ENCODE results near the gene INPP5A.
A peak's percentile ranks its signal among the peaks of the same experiment; 100 is the strongest.
"Not testable (repeated sequence)": the region's sequence is repeated elsewhere in the genome, so short reads cannot be mapped to it uniquely, and the experiment has no call there.

Gene INPP5A

DNA sequence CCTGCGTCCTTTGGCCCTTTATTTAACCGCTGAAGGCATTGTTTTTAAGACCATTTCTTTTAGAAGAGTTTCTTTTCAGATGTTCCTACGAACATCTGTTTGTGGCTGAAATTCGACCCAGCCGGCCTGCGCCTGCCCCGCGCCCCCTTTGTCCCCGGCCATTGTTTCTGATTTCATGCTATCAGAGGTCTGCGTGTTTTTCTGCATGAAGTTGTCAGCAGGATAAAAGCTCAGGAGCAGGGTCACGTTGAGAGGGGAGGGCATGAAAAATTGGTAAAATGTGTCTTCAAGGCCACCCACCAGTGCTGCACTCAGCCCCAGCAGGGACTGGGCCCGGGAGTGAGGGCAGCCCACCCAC is 205.2 kb downstream of the INPP5A start:
- DNase-seq (ENCODE audit: low spot score), result no peak

DNA sequence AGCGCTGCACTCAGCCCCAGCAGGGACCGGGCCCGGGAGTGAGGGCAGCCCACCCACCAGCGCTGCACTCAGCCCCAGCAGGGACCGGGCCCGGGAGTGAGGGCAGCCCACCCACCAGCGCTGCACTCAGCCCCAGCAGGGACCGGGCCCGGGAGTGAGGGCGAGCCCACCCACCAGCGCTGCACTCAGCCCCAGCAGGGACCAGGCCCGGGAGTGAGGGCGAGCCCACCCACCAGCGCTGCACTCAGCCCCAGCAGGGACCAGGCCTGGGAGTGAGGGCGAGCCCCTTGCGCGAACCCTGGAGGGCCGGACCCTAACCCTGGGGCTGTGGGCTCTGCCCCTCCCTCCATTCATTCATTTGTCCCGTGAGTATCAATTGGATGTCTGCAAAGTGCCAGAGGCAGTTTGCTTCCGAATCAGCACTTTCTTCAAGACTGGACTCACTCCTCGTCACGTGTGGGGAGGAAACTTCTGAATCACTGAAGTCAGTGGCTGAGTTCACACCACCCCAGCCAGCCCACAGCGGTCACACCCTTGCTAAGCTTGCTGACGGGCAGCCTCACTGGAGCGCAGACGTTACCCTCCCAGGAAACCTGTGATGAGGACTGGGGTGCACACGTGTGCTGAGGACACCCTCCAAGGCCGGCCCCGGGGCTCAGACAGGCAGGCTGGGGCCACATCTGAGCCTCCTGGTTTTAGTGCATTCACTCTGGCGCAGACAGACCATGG is 205.8 kb downstream of the INPP5A start:
- DNase-seq (ENCODE audit: low spot score), result not testable (repeated sequence)

DNA sequence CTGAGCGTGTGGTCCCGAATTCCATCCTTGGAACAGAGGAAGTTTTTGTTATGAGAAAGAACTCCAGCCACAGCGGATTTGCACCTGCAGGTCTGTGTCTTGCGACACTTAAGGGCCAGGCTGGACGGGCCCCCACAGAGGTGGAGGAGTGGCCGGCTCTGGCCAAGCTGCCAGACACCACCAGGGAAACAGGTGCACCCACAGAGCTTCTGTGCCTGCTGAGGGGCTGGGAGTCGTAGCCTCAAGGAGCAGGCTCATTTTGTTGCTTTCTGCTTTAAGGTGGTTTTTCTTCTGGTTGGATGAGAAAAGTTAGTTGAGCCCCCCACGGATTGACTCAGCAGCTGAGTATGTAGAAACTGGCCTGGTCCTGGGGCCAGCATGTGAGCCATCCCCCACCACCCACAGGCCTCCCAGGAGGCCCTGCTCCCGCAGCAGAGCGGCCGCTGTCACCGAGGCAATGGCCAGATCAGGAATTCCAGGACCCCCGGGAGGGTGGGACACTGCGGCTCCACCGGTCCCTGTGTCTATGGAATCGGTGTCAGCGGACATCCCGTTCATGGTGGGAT is 206.4 kb downstream of the INPP5A start:
- DNase-seq (ENCODE audit: low spot score), result no peak

- DNase-seq (ENCODE audit: low spot score), result no peak
These were observed 207.3 kb downstream of the INPP5A start for GRCh38 chr10:132744839-132745238.

DNA sequence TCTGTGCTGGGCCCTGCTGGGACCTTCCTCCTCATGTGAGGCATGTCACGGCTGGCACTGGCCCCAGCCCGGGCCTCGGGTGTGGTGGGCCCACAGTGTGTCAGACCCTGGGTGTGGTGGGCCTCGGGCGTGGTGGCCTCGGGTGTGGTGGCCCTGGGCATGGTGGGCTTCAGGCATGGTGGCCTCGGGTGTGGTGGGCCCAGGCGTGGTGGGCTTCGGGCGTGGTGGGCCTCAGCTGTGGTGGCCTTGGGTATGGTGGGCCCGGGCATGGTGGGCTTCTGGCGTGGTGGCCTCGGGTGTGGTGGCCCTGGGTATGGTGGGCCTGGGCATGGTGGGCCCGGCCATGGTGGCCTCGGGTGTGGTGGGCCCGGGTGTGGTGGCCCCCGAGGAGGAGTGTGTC is 207.9 kb downstream of the INPP5A start:
- DNase-seq (ENCODE audit: low spot score), result no peak

DNA sequence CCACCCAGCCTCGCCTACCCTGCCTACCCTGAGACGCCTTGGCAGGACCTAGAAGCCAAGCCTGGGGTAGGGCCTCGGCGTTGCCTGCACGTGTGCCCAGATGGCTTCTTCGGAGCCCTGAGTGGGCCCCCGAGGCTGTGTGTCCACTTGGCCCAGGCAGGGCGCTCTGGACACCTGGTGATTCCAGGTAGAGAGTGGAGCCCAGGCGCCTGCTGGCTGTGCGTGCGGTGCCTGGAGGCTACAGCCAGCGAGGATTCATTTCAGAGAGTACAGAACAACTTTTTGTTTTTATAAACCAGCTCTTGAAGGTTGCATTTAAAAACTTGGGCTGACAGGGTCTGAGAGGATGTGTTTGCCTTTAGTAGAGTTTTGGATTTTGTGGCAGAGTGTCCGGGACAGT is 208.4 kb downstream of the INPP5A start:
- DNase-seq (ENCODE audit: low spot score), result no peak

DNA sequence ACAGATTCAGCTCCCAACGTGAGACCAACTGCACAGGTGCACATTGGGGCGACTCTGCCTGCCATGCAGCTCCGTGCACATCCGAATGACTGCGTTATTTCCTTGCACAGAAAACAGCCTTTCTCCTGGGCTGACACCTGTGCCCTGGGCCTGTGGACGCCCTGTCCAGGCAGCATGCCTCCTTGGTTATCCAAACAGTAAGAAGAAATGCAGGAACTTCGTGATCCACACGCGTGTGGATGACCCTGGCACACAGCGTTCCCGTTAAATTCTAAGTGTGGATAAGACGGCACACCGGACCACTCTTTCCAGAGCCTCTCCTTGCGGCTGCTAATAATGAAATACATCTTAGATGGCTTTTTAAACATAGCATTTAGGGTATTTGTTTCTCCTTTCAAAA is 208.8 kb downstream of the INPP5A start:
- DNase-seq (ENCODE audit: low spot score), result no peak

DNA sequence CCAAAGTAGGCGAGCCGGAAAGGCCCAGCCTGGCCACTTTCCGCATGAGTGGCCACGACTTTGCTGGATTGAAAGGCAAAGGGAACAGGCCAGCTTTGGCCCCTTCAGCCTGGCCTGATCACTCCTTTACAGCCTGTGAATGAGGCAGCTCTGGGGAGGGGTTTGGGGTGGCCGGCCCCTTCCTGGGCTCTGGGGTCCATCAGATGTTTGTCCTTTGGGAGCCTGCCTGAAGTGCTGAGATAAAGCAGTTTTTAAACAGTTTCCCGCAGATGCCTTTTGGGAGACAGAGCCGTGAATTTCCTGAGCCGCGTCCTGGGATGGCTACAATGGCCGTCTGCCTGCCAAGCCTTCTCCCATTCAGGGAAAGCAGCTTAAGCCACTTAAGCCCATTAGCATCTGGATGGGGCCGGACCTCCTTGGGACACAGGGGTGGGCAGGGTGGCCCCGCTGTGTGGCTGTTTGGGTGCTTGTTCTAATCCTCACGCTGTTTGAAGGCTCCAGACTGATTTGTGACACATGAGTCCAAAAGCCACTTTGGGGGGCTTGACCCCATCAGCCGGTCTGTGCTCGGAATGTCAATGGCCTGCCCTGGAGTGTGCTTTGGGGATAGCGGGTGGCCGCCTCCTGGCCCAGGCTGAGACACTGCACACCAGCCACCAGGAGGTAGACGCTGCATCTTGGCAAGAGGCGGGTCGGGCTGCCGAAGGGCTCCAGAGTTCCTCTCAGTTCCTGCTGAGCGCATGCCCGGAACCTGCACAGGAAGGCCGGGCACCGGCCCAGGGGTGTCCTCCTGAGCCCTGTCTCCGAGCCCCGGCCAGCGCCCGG is 209.4 kb downstream of the INPP5A start:
- DNase-seq (ENCODE audit: low spot score), result no peak

DNA sequence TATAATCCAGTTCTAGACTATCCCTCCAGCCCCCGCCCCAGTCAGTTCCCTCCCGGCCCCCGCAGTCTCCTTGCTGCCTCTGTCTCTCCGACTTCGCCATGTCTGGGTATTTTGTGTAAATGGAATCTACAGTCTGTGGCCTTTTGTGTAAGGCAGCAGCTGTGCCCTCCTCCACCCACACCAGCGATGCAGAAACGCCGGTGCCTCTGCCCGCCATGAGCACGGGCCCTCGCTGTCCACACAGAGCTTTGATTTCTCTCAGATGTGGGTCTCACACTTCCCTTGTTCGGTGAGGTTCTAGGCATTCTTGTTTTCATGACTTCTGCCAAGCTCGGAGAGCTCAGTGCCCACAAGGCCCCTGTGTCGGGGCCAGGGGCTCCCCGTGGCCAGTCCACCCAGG is 210.5 kb downstream of the INPP5A start:
- no peak for DNase-seq (ENCODE audit: low spot score)

DNA sequence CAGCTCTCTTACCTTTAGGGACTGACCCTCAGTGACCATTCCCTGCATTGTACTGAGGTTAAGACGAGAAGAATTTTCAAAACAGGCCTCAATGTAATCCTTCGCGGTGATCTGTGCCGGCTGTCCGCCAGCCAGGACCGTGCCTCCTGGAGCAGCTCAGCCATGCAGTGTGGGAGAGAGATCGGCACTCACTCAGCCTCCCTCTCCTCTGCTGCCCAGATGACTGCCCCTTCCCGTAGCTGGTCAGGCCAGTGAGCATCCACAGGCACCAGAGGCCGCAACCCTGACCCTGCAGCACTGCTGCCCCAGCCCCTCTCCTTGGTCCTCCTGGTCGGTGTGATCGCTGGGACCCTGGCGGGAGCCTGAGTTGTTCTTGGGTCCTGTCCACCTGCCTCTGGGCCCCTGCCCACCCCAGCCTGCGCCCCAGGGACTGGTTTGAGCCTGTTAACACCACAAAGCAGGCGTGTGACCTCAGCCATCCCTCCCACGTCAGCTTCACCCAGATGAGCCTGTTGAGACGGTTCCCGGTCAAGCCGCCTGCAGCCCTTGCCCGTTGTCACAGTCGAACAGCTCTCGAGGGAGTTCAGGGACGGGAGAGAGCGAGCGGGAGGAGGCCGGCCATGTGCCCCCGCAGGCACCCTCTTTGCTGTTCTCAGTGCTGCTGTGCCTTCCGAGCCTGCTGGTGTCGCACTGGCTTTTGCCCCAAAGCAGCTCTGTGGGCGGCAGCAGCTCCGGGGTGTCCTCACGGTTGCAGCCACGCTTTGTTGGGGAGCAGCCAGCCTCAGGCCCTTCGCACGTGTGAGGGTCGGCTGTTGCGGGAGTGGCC is 211.2 kb downstream of the INPP5A start:
- DNase-seq (ENCODE audit: low spot score), result no peak

GRCh38 chr10:132749371-132749795 is 211.8 kb downstream of the INPP5A start:
- DNase-seq (ENCODE audit: low spot score), result no peak

DNA sequence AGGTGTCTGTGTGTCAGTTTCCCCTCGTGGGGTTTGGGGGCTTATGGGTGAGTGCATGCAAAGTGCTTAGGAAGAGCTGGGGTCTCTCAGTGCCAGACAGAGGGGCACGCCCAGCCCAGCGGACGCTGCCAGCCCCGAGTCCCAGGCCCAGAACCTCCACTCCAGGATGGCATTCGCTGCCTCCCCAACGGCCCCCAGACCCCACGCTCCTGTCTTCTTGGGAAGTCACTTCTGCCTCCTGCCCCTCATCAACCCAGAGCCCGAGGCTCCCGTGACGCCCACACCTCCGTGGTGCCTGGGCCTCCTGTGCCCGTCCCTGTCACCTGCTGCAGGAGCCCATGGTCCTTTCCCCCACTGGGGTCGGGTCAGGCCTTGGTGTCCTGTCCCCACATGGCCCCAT is 213.3 kb downstream of the INPP5A start:
- no peak for DNase-seq (ENCODE audit: low spot score)

GRCh38 chr10:132752378-132752777 is 214.8 kb downstream of the INPP5A start:
- DNase-seq (ENCODE audit: low spot score), result no peak

DNA sequence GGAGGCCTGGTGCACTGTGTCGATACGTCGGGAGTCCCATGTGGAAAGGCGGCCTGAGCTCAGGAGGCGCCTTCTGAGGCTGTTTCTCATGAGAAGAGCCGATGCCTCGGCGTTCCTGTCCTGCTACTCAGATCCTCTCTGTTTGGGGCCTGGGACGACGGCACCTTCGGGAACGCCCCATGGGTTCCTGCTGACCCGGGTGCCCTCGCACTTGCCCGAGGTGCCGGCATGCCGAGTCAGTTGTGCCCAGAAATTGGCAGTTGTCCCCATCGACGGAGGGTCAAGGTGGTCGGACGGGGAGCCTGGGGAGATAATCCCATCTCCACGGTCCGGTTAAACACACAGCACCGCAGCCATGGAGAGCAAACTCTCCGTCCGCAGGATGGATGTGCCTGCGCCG is 215.4 kb downstream of the INPP5A start:
- DNase-seq (ENCODE audit: low spot score), result no peak

GRCh38 chr10:132753596-132753995 is 216.0 kb downstream of the INPP5A start:
- no peak for DNase-seq (ENCODE audit: low spot score)

DNA sequence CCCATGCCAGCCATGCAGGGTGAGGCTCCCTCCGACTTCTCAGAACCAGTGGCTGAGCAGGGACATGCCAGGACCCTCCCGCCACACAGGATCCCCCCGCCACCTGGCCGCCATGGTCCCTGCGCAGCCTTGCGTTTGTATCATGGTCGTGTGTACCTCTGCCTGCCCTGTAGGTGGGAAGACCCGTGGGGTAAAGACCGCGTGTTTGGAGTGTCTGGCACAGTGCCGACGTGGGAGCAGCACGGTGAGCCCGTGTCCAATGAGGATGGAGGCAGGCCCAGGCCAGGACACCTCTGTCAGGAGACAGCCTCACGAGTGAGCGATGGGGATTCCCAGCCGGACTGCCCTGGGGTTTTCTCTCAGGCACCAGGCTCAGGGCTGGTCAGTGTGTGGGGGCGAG is 216.5 kb downstream of the INPP5A start:
- no peak for DNase-seq (ENCODE audit: low spot score)

- no peak for DNase-seq (ENCODE audit: low spot score)
These were observed 217.7 kb downstream of the INPP5A start for GRCh38 chr10:132755166-132755711.

DNA sequence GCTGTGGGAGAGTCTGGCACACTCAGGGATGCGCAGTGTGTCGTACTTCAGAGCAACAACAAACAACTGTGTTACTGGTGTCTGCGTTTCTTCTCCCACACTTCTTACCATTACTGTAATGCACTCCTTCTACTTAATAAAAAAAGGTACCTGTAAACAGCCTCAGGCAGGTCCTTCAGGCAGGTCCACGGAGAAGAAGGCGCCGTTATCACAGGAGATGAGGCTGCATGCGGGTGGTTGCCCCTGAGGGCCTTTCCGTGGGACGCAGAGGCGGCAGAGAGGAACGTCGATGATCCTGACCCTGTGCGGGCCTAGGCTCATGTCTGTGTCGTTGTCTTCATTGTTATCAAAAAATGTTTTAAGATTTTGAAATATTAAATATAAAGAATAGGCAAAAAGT is 219.0 kb downstream of the INPP5A start:
- no peak for DNase-seq (ENCODE audit: low spot score)

DNA sequence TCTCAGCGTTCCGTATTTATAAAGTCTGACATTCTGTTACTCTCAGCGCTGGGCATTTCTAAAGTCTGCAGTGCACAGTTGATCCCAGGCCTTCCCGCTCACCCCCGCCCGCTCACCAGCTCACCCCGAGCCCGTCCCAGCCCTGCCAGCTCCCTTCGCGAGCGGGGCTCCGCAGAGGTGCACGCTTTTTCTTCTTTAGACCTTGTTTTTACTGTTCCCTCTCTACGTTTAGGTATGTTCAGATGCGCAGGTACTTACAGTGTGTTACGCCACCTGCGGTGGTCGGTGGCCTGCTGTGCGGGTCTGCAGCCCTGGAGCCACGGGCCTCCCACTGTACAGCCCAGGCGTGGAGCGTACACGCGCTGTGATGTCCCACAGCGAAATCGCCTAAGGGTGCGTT is 219.6 kb downstream of the INPP5A start:
- no peak for DNase-seq (ENCODE audit: low spot score)

DNA sequence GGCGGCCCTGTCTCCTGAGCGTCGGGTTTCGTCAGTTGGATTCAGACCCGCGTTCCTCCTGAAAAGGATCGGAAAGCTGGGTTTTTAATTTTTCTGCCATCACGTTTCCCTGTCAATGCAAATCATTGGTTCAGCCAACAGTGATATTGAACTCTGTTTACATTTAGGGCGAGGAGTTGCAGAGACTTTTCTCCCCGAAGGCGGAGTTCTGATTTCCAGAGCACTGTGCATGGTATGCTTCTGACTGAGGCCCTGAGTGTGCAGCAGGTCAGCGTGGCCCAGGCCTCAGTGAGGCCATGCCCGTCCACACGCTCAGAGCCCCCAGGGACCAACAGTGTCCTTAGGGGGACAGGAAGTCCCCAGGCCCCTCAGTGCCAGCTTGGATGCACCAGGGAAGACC is 221.3 kb downstream of the INPP5A start:
- DNase-seq (ENCODE audit: low spot score), result no peak

GRCh38 chr10:132761395-132762060 is 223.9 kb downstream of the INPP5A start:
- no peak for DNase-seq (ENCODE audit: low spot score)

DNA sequence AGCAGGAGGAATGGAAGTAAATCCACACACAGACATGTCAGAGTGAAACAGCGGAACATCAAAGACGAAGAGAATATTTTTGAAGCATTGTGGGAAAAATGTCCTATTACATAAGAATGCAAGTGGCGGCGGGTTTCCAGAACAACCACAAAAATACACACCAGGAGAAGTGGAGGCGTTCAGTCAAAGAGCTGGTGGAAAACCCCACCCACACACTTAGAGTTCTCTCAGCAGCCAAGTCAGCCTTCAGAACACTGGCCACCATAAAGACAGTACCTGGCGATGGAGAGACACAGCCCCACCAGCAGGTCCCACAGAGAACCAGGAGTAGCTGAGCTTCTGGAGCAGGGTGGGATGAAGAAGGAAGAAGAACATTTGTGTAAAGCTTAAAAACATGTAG is 224.7 kb downstream of the INPP5A start:
- peak; percentile 43 for DNase-seq (ENCODE audit: low spot score)
